Activated CD8-positive, alpha-beta memory T cell treated with anti-CD3 and anti-CD28 coated beads for 1 hour (primary cell): ENCODE data around the gene KLK8.
"Not testable (repeated sequence)": the region's sequence is repeated elsewhere in the genome, so short reads cannot be mapped to it uniquely, and the experiment has no call there.

ENCODE experiments used
- DNase-seq, 2 donors: peaks; one replicate each; pipeline ENCODE4 v3.0.0-alpha.2; 2020; ENCODE audit warnings: low read depth in 1 of 2; ENCODE audit errors: extremely low read depth in 1 of 2

KLK8 gene

DNA sequence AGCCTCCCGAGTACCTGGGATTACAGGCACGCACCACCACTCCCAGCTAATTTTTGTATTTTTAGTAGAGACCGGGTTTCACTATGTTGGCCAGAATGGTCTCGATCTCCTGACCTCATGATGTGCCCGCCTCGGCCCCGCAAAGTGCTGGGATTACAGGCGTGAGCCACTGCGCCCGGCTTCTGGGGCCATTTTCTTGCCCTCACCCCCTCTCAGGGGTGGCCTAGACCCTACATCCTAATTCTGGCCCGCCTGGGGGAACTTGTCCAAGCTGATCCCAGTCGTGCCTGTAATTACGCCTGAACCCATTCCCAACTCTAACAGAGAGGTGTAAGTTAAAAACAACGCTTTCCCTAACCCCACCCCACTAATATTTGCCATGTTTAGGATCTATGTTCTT lies 17.0 kb downstream of the KLK8 start:
- DNase-seq = not testable (repeated sequence)

DNA sequence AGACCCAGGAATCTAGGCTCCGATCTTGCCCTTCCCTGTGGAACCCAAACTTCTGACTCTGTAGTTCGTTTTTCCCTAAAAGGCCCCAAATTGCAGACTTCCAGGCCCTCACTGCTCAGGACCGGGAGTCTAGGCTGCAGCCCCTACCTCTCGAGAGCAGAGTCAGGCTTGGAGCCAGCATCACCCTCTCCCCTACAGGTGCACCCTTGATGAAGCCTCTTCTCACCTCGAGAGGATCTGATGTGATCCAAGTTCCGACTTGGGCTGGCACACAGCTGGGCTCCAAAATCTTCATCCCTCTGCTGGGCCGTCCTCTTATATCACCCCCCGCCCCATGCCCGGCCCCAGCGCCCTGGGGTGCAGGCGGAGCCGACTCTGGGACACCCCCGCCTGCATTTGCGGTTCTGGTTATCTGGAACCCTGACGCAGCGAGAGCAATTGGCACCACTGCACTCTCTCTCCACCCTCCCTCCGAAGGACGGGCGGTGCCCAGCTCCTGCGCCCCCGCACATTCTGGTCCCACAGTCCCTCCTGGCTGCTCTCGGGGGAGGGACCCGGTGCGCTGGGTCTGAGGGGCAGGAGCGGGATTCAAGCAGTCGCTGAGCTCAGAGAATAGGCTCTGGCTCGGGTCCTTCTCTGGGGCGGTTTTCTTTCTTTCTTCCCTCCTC lies 17.6 kb downstream of the KLK8 start, which contains the start of gene KLK7:
KLK7 (minus strand) TSS at position 293 of the 668 bp plus-strand sequence. CDS start 1,518 bp downstream, outside the sequence.
- DNase-seq = no peak

DNA sequence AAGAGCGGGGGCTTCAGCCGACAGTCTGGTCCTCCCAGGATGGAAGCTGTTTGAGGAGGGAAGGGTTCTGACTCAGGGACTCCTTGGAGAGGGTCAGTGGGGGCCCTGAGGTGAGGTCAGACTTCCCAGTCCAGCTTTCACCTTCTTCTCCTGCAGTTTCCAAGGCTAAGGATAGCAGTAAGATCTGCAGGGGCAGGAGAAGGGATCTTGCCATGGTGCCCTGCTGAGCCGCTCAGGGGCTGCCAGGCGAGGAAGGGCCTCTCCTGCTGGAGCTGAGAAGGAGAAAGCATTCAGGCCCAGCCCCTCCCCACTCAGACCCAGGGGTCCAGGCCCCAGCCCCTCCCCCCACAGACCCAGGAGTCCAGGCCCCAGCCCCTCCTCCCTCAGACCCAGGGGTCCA lies 19.2 kb downstream of the KLK8 start:
- DNase-seq = no peak

DNA sequence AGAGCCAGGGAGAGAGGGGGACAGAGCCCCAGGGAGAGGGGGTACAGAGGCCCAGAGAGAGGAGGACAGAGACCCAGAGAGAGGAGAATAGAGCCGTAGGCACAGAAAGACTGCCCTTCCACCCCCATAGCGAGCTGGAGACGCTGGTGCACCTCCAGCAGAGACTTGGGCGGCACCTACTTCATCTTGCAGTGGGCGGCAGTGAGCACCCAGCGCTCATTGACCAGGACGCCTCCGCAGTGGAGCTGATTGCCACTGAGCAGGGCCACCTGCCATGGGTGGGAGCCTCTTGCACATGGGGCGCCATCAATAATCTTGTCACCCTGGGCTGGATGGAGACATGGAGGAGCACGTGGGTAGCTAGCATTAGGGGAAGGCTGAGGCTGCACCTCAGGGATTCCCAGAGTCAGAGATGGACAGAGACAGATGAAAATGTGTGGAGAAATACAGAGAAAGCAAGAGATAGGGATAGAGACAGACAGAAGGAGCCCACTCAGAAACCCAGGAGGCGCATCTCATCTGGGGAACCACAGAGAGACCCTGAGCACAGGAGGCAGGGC lies 19.7 kb downstream of the KLK8 start:
- DNase-seq = no peak

DNA sequence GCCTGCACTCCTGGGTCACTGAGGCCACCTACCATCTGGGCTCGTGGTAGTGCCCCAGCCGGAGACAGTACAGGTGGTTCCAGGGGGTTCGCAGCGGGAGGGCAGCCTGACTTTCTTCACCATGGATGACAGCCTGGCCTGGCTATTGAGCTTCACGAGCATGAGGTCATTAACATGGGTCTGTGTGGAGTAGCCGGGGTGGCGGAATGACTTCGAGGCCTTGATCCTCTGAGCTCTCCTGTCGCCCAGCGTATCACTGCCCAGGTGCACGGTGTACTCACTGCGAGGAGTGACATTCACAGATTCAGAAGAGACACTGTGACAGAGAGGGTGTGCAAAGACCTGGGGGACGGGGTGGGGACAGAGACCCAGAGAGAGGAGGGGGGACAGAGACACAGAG lies 21.2 kb downstream of the KLK8 start:
- no peak for DNase-seq

DNA sequence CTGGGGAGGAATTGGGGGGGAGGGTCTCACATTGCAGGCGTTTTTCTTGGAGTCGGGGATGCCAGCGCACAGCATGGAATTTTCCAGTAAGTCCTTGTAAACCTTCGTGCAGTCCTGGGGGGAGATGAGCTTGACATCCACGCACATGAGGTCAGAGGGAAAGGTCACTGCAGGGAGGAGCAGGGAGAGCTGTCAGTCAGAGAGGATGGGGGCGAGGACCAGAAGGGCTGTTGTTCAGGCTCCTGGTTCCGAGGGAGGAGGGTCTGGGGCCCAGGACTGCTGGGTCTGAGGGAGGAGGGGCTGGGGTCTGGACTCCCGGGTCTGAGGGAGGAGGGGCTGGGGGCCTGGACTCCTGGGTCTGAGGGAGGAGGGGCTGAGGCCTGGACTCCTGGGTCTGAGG lies 21.6 kb downstream of the KLK8 start:
- DNase-seq = no peak

DNA sequence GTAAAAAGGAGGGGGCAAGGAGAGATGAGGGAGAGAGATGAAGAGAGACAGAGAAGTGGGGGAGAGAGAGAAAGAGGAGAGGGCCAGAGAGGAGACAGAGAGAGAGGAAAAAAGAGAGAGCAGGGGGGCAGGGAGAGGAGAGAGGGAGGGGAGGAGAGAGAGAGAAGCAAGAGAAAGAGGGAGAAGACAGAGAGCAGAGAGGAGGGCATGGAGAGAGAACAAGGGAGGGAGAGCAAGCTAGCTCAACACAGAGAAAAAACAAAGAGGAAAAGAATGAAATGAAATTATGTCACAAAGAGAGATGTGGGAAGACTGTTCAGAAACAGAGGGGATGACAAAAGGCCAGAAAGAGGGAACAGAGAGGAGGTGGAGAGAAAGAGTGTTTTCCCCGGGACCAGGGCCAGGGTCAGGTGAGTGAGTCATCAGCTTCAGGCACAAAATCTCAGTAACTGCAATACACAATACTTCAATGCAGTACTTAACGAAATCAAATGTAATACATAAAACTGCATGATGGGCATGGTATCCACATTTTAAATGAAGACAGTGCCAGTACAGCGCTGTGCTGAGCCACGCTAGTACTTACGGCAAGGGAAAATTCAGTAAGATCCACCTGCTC lies 22.5 kb downstream of the KLK8 start:
- DNase-seq = no peak

DNA sequence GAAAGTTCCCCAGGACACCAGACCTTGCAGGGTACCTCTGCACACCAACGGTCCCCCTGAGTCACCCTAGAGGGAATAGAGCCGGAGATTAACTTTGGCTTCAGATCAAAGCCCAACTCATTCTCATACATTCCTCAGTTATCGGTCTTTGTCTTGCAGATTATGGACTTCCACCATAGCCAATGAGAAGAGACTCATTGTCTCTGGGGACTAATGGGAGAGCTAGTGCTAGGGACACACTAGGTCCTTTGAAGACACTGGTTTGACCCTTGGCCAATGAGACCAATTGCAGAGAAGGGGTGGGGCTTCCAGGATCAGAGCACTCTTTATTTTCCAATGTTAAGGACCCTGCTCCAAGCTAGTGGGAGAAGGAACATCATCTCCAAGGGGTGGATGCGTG lies 23.8 kb downstream of the KLK8 start:
- DNase-seq = no peak

DNA sequence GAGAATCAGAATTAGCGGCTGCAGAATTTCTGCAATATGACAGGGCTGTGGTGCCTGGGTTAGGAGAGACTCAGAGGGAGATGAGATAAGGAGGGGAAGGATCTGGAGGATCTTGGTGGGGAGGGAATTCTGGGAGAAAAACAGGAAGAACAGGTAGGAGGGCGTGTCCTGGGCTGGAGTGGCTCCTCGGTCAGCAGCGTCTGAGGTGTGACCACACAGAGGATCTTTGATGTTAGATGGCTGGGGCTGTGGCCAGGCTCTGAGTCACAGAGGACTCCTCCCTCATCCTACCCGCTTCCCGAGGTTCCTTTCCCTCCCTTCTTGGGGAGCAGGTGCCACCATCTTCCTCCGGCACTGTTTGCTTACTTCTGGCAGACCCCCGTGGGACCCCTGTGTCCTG lies 25.6 kb downstream of the KLK8 start:
- DNase-seq = no peak

DNA sequence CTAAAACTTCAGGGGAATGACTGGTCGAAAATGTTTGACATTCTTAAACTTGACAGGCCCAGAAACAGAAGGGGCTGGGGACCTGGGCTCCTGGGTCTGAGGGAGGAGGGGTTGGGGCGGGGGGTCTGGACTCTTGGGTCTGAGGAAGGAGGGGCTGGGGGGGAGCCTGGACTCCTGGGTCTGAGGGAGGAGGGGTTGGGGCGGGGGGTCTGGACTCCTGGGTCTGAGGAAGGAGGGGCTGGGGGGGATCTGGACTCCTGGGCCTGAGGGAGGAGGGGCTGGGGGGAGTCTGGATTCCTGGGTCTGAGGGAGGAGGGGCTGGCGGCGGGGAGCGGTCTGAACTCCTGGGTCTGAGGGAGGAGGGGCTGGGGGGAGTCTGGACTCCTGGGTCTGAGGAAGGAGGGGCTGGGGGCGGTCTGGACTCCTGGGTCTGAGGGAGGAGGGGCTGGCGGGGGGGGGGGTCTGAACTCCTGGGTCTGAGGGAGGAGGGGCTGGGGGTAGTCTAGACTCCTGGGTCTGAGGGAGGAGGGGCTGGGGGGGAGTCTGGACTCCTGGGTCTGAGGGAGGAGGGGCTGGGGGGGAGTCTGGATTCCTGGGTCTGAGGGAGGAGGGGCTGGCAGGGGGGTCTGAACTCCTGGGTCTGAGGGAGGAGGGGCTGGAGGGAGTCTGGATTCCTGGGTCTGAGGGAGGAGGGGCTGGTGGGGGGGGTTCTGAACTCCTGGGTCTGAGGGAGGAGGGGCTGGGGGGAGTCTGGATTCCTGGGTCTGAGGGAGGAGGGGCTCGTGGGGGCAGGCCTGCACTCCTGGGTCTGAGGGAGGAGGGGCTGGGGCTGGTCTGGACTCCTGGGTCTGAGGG lies 26.5 kb downstream of the KLK8 start:
- no peak for DNase-seq

DNA sequence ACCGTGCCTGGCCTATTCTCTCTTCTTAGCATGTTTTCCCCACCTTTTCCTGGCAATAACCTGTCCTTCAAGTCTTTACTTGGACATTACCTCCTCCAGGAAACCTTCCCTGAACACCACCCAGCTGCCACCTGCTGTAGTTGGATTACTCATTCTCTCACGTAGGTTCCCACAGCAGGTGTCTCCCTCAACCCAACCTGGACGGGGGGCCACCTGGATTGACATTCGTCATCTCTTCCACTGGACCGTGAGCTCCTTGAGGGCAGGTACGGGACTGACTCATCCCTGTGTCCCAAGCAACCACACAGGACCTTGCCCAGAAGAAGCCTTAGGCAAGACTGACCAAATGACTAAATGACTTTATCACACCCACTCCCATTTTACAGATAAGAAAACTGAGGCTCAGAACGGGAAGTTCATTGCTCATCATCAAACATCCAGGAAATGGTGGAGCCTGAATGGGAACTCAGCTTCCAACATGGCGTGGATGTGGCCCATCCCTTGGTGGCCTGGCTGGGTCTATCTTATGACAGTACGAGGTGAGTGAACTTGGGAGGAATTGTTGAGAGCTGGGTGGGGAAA lies 28.5 kb downstream of the KLK8 start:
- DNase-seq = no peak

DNA sequence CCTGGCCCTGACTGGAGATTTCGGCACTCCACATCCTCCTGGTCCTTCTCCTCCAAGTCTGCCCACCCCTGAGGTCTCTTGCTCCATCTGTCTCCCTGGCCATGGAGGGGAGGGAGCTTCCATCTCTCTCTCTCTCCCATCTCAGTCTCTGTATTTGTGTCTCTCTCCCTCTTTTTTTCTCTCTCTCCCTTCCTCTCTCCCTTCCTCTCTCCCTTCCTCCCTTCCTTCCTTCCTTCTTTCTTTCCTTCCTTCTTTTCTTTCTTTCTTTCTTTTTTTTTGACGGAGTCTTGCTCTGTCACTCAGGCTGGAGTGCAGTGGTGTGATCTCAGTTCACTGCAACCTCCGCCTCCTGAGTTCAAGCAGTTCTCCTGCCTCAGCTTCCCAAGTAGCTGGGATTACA lies 31.6 kb downstream of the KLK8 start:
- not testable (repeated sequence) for DNase-seq

DNA sequence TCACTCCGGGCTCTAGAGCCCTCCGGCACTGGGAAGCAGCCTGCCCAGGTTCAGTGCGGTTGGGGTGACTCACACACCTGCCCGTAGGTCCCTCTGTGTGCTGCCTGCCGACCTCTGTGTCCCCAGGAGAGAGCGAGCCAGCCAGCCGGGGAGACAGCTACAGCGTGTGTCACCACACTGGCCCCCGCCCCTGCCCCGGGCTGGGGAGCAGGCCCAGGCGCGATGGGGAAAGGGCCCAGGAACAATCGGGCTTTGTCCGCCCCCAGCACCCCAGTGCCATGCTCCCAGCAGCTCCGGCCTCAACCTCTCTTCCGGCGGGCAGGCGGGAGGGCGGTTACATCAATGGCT lies 32.0 kb downstream of the KLK8 start, which contains the start of gene KLK6:
KLK6 (minus strand) TSS at position 179 of the 348 bp plus-strand sequence. CDS start 1,487 bp downstream, outside the sequence.
- no peak for DNase-seq

DNA sequence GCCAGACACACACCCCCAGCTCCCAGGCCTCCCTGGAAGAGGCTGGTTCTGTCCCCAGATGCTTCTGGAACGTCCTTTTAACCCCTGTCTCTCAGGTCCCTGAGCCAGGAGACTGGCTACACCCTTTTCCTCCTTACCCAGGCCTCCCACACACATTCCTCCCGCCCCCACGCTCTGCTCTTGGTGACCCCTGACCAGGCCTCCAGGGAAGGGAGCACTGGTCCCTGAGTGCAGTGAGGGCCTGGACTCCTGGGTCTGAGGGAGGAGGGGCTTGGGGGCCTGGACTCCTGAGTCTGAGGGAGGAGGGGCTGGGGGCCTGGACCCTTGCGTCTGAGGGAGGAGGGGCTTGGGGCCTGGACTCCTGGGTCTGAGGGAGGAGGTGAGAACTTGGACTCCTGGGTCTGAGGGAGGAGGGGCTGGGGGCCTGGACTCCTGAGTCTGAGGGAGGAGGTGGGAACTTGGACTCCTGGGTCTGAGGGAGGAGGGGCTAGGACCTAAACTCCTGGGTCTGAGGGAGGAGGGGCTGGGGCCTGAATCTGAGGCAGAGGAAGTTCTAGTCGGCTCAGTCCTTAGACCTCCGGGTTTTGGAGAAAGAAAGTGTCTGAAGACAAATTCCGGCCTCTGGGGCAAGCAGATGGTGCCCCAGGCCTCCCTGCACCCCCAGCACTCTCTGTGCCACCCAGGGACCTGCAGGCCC lies 32.5 kb downstream of the KLK8 start:
- DNase-seq = no peak

DNA sequence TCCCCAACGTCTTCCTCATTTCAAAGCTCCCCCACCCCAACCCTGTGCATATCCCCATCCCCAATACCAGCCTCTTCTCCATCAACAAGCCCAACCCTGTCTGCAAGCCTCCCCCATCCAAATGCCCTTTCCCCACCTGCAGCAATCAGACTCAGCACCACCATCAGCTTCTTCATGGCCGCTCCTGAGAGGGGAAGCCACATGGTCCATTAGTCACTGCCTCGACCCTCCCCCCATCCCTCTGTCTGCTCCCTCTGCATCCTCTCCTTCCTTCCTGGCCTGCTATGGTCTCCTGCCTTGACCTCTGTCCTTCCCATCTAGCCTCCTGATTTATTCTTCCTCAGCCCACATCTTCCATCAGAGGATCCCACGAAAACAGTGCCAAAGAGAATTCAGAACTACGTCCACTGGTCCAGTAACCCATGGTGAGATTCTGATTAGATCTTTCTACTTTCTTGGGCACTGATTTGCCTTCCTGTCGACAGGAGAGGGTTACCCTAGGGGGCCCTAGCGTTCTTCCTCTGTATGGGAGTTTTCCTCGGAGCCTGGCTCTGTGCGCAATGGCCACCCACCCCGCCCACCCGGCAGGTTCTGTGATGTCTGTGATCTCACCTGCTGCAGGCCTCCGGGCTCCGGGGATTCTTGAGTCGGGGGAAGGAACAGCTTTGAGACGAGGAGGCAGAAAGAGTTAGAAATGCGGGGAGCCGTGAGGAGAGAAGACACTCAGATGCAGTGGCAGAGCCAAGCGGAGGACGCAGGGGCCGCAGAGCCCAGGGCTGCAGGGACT lies 33.3 kb downstream of the KLK8 start:
- no peak for DNase-seq

DNA sequence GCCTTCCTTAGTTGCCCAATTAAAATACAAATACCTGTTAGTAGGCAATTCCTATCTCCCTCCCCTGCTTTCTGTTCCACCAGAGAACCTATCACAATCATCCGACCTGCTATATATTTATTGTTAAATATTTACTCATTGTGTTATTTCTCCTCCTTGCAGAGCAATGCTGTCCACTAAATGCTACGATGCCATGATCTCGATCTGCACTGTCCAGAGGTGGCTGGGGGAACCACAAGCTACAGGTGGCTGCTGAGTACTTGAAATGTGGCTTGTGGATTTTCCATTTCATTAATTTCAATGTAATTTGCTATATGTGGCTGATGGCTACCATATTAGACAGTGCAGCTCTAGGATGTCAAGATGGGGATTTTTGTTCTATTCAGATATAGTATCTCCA lies 37.1 kb downstream of the KLK8 start:
- DNase-seq = no peak

DNA sequence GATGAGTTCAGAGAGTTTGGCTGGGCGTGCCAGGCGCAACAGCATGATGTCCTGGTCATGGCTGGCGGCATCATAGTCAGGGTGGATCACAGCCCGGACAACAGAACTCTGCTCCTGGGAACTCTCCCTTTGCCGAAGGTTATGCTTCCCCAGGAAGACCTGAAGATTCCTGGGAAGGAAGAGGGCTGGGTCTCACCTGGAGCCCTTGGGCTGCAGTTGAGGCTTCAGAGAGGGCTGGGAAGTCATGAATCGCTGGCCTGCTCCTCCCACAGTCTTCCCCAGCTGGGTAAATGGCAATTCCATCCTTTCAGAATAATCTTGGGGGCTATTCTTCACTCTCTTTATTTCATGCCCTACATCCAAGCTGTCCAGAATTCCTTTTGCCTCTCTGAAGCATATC lies 38.0 kb downstream of the KLK8 start:
- DNase-seq = no peak

DNA sequence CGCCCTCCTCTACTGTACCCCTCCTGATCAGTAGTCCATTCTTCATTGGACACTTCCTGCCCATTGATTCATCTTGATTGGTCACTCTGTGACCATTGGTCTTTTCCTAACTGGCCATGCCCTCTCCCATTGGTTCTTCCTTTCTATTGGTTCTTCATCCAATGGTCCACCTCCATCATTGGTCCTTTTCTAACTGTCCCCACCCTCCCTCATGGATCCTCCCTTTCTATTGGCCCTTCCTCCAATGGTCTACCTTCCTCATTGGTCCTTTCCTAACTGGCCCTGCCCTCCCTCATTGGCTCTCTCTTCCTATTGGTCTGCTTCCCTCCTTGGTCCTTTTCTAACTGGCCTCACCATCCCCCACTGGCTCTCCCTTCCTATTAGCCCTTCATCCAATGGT lies 39.2 kb downstream of the KLK8 start:
- no peak for DNase-seq

DNA sequence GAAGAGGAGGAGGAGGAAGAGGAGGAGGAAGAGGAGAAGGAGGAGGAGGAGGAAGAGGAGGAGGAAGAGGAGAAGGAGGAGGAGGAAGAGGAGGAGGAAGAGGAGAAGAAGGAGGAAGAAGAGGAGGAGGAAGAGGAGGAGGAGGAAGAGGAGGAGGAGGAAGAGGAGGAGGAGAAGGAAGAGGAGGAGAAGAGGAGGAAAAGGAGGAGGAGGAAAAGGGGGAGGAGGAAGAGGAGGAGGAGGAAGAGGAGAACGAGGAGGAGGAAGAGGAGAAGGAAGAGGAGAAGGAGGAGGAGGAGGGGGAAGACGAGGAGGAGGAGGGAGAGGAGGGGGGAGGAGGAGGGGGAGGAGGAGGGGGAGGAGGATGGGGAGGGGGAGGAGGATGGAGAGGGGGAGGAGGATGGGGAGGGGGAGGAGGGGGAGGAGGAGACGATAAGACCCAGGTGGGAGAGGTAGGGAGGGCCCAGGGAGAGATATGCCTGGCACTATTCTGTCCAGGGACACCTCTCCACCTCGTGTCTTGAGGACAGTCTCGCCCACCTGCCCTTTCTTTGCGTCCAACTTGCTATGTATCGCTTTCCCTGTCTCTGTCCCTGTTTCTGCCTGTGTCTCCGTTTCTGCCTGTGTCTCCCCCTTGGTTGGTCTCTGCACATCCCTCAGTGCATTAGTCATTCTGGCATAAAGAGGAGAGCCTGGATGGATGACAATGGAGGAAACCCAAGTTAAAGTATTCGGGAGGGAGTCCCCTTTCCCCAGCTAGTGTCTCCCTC lies 41.5 kb downstream of the KLK8 start:
- no peak for DNase-seq
